Ovary (tissue), 3 donors: Measurements from ENCODE around the gene CRY1.

ENCODE experiments used
- POLR2A ChIP-seq: fragments of 450-650 bp; IDR thresholded peaks from one replicate; pipeline ENCODE4 v1.6.1; 2017; ENCODE audit warnings: antibody characterized with exemption, mild to moderate bottlenecking, moderate library complexity
- TF ChIP-seq, protein P1 (sequence below), 3 donors: fragments of 450-650 bp in 2 of 3; fragments of 200-600 bp in 1 of 3; IDR thresholded peaks; one replicate each; pipeline versions ENCODE4 v1.5.1 to v1.8.0; 2016 to 2022; ENCODE audit warnings: antibody characterized with exemption in 3 of 3, mild to moderate bottlenecking in 1 of 3
- donor health status: DM: no; HTN: no; CAD: no.

DNA sequence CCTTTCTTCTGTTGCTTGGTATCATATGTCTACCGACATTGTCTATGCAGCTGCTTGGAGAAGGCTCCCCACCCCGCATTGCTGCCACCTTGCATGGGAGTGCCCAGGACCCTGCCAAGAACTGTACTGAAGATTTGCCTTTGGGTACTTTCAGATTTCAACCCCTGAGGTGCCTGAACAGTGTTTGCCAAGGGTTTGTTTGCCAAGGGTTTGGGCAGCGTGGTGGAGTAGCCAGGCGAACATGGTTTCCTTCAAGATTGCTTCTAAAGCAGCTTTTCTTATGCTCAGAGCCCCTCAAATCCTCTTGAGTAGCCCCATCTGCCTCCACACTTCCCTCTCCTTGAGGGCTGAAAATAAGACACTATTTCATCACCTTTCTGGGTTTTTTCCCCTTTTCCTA lies 25.3 kb upstream of the CRY1 start:
- TF ChIP-seq, protein P1, sequence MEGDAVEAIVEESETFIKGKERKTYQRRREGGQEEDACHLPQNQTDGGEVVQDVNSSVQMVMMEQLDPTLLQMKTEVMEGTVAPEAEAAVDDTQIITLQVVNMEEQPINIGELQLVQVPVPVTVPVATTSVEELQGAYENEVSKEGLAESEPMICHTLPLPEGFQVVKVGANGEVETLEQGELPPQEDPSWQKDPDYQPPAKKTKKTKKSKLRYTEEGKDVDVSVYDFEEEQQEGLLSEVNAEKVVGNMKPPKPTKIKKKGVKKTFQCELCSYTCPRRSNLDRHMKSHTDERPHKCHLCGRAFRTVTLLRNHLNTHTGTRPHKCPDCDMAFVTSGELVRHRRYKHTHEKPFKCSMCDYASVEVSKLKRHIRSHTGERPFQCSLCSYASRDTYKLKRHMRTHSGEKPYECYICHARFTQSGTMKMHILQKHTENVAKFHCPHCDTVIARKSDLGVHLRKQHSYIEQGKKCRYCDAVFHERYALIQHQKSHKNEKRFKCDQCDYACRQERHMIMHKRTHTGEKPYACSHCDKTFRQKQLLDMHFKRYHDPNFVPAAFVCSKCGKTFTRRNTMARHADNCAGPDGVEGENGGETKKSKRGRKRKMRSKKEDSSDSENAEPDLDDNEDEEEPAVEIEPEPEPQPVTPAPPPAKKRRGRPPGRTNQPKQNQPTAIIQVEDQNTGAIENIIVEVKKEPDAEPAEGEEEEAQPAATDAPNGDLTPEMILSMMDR (IDR thresholded peaks at IDR 0.05) = no peak
- TF ChIP-seq POLR2A = no peak
